ENCODE measurements around the gene AKAP1.

DNA sequence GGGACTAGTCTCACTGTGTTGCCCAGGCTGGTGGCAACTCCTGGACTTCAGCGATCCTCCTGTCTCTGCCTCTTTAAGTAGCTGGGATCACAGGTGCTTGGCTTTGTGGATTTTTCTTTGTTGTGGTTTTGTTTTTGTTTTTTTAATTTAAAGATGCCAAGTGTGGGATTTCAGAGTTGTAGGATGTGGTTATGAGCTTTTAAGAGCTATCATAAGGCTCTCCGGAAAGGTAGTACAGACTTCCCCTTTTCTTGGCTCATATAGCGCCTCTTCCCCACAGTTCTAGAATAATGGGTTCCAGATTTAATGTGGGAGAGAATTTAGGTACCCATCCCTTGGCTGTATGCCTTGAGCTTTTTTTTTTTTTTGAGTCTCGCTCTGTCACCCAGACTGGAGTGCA, 17.1 kb downstream of the AKAP1 start:
- TF ChIP-seq BHLHE40 (IDR thresholded peaks at IDR 0.05; ENCODE audit: borderline replicate concordance): no peak
- TF ChIP-seq FOXA1 (IDR thresholded peaks at IDR 0.05): no peak
- TF ChIP-seq FOXK2 (IDR thresholded peaks at IDR 0.05): no peak
- TF ChIP-seq ARNT (IDR thresholded peaks at IDR 0.05): no peak
- no peak for TF ChIP-seq HDGF (IDR thresholded peaks at IDR 0.05; ENCODE audit: borderline replicate concordance)
- no peak for TF ChIP-seq FOXM1 (IDR thresholded peaks at IDR 0.05; ENCODE audit: borderline replicate concordance)
- TF ChIP-seq SUZ12 (IDR thresholded peaks at IDR 0.05): no peak
- no peak for TF ChIP-seq SP1 (IDR thresholded peaks at IDR 0.05)
- no peak for TF ChIP-seq ZNF384 (IDR thresholded peaks at IDR 0.05)
- no peak for TF ChIP-seq TARDBP (IDR thresholded peaks at IDR 0.05)
- TF ChIP-seq, protein P1, sequence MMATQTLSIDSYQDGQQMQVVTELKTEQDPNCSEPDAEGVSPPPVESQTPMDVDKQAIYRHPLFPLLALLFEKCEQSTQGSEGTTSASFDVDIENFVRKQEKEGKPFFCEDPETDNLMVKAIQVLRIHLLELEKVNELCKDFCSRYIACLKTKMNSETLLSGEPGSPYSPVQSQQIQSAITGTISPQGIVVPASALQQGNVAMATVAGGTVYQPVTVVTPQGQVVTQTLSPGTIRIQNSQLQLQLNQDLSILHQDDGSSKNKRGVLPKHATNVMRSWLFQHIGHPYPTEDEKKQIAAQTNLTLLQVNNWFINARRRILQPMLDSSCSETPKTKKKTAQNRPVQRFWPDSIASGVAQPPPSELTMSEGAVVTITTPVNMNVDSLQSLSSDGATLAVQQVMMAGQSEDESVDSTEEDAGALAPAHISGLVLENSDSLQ (IDR thresholded peaks at IDR 0.05): no peak
- no peak for TF ChIP-seq ELF4 (IDR thresholded peaks at IDR 0.05)

Measured in HEK293T (cell line).